ENCODE results near the gene NR5A2.

The NR5A2 gene

DNA sequence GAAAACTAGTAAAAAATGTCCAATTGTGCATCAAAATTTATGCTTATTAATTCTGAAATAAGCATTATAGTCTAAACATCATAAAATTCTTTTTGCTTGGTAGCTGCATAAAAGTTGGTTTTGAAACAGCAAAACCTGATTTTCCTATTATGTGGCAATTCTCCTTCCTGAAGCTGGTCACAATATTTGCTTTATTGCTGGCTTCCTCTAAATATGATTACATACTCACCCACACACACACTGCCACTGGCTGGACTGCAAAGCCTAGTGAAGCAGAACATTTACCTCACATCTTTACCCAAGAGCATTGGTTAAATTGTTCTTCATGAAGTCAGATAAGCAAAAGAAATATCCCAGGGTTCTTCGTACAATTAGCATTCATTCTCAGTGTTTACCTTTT, 103.0 kb downstream of the NR5A2 start:
- DNase-seq, result no peak

DNA sequence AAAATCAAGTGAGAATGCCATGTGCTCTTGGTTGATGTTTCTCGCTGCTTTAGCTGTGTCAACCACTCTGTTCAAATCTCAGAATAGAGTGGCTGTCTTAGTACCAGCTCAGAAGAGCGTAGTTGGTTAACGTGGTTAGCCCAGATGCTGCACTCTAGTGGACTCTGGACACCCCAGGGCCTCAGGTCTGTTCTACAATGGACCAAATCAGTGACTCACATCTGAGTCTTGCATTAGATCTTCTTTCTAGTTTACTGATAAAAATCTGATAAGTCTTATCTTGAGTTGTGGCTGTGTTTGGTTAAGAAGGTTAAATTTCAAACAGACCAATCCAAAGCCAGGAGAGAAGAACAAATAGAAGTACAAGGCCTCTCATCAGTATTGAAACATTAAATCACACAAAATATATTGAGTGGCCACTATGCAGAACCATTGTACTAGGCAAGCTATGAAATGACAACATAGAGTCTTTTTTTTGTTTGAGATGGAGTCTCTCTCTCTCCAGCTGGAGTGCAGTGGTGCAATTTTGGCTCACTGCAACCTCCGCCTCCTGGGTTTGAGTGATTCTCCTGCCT, 104.1 kb downstream of the NR5A2 start:
- no peak for DNase-seq

DNA sequence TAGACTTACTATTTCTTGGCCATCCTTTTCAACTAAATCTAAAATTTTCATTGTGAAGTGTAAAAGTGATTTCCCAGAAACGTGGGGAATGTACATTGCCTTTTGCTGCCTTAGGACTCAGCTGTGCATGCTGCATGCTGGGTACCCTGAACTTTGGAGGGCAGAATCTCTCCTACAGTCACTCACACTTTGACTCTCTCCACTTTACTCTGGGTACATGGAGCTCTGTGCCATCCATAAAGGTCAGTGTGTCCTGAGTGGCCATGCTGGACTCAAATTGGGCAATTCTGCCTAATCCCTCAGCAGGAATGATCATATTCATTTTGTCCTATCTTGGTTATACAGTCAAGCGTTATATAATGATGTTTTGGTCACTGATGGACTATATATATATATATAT, 105.6 kb downstream of the NR5A2 start:
- DNase-seq, result no peak

GRCh38 chr1:200134116-200134515, 106.6 kb downstream of the NR5A2 start:
- no peak for DNase-seq

DNA sequence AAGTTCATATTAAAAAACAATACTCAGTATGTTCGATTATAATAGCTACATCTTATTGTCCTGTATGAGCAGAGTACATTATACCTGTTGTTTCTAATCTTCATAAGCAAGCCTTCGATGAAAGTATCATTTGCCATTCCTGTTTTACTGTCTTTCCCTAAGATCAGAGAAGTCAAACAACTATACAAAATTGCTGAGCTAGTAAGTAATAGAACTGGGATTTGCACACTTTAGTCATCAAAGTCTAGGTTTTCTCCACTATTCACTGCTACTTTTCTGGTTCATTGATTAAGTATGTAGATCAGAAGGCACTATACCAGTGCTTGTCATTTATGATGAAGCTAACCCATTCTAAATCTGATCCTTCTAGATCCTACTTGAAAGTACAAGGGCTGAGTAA, 108.9 kb downstream of the NR5A2 start:
- no peak for DNase-seq

DNA sequence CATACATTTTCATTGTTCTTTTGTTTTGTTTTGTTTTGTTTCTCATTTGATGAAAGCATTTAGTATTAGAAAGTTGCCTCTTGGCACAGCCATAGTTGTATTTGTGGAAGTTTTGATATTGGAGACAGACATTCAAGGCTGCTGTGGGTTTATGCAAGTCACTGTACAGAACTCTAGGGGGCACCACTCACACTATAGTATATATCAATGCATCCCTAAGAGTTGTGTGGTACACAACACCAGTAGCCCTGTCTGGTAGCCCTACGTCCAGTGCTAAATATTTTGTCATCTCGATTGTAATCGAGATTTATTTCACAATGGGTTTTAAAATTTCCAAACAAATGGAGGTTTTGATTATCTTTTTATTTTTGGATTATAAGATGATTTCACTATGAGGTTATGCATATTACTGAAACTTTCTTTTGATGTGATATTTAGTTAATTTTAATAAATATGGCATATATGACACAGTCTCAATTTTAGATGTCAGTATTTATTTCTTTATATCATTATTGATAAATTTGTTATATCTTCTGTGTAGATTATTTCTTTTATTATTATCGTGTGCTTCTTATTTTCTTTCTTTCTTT, 112.2 kb downstream of the NR5A2 start:
- peak; percentile 15 for DNase-seq

GRCh38 chr1:200143347-200143746, 115.8 kb downstream of the NR5A2 start:
- no peak for DNase-seq

GRCh38 chr1:200146100-200146499, 118.6 kb downstream of the NR5A2 start:
- DNase-seq, result no peak

DNA sequence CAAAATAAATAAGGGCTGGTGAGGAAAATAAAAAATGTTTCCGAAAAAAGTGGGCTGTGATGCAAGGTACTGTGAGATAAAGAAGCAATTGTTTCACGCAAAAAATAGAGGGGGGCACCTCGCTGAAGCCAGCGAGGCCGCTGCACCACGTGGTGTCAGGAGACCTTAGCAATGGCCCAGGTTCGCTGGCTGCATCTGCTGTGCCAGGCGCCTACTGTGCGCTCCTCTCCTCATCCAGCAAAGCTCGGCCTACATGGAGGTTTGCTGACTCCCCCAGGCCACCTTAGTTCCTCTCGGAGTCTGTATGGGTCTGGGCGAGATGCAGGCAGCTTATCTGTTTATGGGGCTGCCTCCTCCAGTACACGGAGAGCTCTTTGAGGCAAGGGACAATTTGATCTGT, 119.6 kb downstream of the NR5A2 start:
- no peak for DNase-seq

DNA sequence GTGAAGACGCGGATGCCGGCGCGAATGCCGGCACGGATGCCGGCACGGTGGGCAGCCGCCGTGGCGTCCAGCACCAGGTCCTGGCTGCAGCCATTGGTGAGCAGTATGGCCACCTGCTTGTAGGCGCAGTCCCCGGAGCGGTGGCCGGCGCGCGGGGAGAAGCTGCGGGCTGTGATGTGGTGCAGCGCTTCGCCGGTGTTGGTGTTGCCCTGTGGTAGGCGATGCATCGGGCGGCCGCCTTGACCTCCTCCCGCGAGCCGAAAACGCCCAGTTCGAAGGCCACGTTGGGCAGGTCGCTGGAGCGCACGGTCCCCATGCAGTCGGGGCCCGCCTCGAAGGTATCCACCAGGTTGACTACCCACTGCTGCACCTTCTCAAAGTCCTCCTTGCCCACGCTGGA, 120.2 kb downstream of the NR5A2 start:
- no peak for DNase-seq

DNA sequence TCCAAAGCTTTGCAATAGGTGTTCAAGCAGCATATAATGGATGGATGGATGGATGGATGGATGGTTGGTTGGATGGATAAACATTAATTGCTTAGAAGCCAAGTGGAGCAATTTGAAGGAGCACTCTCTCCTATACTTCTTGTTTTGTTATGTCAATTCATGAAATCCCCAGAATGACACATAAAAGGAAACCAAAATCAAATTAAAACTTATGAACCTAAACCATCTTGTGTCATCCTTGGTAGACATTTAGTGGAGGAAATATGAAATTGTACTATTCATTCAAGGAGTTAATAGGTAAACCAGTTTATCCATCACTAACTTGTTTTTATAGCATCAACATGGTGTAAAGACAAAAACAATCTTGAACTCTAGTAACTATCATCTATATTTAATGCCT, 122.5 kb downstream of the NR5A2 start:
- DNase-seq, result no peak

- peak; percentile 29 for DNase-seq
These were observed 123.2 kb downstream of the NR5A2 start for GRCh38 chr1:200150721-200151120.

- DNase-seq, result no peak
These were observed 124.8 kb downstream of the NR5A2 start for GRCh38 chr1:200152336-200152735.

DNA sequence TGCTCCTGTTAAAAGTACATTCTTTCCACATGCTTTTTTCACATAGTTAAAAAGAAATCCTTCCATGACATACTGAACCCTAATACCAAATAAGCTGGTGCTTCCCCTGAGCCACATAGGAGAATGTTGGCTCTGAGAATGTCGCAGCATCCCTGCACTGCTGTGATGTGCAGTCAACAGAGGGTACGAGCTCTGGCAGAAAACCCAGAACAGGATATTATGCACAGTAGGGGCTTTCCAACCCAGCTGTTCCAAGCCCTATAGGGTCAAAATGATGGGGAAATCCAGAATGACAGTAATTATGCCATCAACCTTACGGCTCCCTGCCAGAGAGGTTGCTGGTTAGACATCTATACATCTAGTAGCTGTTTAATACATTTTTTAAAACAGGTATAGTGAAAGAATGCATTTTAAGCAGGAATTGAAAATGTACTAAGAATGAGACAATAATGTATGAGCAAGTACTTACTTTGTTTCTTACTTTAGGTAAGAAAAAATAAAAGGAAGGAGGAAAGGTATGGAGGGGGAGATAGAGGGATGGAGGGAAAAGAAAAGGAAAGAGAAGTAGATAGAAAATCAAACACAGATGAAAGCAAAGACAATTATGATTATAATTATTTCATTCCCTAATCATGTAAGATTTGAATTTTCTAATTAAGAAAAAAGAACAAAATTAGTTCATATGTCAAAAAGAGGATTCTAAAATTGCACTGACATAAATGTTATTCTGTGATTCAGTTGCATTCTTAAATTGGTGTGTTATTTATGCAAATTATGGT, 126.0 kb downstream of the NR5A2 start:
- no peak for DNase-seq

- no peak for DNase-seq
These were observed 126.7 kb downstream of the NR5A2 start for GRCh38 chr1:200154069-200154767.

DNA sequence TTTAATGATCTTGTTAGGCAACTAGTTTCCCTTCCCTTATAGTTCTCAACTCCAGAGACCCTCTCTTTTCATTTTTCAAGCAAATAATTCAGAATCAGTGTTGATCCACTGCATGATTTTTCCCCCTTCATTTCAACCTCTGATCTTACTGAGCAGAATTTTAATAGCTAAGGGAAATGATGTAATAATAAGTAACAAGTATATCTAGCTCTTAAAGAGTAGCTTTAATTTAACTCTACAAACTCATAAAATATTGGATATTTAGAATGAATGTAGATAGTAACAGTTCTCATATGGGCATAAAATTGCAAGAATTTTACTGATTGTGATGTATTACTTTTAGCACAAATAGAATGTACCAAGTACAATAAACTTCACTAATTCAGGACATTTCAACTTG, 130.2 kb downstream of the NR5A2 start:
- no peak for DNase-seq

- no peak for DNase-seq
These were observed 134.3 kb downstream of the NR5A2 start for GRCh38 chr1:200161801-200162200.

DNA sequence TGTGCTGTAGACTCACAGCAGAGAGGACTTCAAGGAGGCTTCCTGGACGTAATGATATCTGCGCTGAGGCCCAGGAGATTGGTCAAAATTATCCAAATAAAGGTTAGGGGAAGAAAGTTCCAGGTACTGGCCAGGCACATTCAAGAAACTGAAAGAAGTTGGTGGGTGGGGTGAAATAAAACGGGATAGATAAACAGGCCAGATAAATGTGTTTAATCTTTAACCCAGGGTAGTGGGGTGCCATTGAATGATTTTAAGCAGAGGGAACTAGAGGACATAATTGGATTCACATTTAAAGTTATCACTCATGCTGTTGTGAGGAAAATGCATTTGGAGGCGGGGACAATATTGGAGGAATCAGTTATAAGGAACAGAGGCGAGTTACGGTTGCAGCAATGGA, 134.7 kb downstream of the NR5A2 start:
- no peak for DNase-seq

DNA sequence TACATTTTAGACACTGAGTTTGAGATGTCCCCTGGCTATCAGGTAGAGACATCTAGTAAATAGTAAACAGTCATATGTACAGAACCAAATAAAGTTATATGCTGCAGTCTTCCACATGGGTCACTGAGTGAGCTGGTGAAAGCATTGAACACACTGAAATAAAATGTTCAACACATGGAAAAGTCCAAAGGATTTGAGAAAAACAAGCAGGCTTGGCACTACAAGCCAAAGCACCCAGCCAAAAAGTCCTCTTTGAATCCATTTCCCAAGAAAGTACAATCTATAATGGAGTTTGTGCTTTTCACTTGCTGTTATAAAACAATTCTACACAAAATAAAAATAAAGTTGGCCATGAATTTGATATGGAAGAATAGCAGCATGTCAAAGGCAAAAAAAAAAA, 135.4 kb downstream of the NR5A2 start:
- DNase-seq, result no peak

GRCh38 chr1:200163911-200164310, 136.4 kb downstream of the NR5A2 start:
- no peak for DNase-seq

DNA sequence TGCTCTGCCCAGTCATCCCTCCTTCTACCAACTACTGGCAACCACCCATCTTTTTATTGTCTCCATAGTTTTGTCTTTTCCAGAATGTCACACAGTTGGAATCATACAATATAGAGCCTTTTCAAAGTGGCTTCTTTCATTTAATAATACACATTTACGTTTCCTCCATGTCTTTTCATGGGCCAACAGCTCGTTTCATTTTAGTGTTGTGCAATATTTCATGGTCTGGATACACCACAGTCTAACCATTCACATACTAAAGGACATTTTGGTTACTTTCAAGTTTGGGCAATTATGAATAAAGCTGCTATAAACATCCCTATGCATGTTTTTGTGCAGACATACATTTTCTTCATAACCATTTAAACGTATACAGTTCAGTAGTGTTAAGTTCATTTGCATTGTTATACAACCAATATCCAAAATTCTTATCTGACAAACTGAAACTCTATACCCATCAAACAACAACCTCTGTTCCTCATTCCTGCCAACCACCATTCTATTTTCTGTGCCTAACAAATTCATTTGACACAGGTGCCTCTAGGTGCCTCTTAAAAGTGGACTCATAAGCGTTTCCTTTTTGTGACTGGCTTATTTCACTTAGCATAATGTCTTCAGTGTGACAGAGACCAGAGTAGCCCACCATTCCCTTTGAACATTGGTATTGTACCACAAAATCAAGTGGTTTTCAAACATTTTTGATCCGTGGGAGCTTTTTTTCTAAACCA, 138.1 kb downstream of the NR5A2 start:
- peak; percentile 16 for DNase-seq

- no peak for DNase-seq
These were observed 138.9 kb downstream of the NR5A2 start for GRCh38 chr1:200166411-200166810.

GRCh38 chr1:200168926-200169325, 141.4 kb downstream of the NR5A2 start:
- DNase-seq, result no peak
